Retina (tissue), 1 donor: ENCODE results near the gene SEMA3B.
"Not testable (repeated sequence)": the region's sequence is repeated elsewhere in the genome, so short reads cannot be mapped to it uniquely, and the experiment has no call there.

ENCODE experiments used
- DNase-seq: peaks from one replicate; pipeline ENCODE4 v3.0.0-alpha.2; 2016

The SEMA3B gene

DNA sequence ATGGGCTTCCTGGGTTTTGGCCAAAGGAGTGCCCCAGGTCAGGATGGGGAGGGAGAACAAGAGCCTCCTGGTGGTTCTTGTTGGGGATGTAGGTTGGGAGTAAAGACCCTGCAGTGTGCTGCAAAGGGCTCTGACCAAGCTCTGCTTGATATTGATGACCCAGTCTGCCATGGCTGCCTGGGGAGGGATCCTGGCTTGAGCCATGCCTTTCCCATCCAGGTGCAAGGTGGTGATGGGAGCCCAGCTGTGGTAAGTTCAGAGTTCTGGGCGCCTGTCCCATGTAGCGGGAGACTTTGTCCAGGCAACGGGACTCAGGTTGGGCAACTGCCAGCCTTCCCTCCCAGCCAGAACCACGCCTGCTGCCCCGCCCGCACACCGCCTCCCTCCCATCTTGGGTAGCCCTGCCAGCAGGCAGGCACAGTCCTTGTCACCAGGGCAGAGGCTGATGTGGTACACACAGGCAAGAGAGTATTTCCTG lies 30.4 kb upstream of the SEMA3B start:
- no peak for DNase-seq

DNA sequence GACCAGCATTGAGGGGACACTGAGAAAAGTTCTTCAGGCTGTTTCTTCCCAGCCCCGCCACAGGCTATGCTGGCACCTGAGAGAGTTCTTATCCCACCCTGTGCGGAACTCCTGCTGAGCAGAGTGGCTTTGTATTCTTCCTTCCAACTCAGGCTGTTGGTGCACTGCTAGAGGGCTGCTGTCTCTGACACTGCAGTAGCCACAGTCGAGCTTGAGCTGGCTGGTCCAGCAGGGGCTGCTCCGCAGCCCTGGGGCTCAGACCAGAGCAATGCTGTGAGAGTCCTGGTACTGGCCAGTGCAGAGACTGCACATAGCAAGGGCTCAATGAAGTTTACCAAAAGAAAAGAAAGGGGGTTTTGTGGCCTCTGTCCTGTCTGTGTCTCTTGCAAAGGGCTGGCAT lies 29.3 kb upstream of the SEMA3B start:
- no peak for DNase-seq

DNA sequence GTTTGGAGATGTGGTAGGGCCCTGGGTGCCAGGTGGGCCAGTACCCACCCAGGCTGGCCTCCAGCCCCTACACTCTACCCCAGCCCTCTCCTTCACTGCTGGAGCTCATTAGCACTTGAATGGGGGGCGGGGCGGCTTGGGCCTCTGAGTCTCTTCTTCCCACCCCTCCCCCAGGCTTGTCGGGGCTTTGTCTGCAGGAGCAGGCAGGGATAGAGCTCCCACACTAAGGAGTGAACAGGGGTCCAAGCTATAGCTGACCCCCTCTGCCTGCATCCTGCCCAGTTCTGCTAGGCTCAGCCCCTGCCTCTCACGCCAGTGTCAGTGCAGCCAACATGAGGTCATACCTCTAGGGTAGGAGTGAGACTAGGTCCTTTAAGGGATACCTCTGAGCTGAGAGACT lies 27.8 kb upstream of the SEMA3B start:
- peak; percentile 89 for DNase-seq

DNA sequence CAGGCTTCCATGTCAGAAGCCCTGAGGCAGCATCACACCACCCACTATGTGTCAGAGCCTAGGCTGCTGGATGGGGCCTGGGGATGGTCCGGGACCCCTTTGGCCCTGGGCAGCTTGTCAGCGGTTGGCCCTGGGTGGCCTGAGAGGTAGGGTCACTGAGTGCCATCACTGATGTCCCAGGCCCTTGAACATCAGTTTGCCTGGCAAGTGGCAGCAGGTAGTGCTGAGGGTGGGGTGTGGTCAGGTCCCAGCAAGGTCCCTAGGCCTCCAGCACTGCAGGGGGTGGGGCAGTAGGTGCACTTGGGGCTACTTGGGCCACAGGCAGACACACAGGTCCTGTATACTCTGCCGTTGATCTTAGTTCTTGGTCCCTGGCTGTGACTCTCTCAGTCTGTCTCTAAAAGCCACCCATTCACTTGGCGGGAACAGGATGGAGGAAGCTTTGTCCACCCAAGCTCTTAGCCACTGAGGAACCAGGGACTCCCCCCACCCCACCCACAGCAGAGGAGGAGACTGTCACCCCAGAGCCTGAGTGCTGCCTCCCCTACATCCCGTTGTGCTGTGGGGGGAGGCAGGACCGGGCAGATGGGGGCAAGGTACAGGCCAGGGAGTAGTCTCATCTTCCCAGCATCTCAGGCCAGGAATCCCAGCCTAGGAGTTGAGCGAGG lies 27.1 kb upstream of the SEMA3B start:
- DNase-seq = no peak

DNA sequence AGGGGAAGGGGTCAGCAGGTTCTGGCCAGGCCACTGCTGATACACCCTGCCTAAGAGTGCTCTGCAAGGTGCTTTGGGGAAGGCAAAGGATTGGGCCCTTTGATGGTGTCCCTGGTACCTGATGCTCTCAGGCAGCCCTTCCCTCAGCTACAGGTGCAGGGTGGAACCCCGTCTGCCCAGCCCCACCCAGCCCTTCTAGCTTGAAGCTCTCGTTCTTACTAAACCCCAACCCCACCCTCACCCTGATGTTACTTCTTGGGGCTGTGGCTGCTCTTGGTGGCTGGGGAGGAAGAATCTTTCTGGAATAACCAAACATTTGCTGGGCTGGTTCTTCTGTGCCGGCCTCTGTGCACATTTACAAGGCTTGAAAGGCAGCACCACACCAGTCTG lies 26.6 kb upstream of the SEMA3B start:
- DNase-seq = no peak

DNA sequence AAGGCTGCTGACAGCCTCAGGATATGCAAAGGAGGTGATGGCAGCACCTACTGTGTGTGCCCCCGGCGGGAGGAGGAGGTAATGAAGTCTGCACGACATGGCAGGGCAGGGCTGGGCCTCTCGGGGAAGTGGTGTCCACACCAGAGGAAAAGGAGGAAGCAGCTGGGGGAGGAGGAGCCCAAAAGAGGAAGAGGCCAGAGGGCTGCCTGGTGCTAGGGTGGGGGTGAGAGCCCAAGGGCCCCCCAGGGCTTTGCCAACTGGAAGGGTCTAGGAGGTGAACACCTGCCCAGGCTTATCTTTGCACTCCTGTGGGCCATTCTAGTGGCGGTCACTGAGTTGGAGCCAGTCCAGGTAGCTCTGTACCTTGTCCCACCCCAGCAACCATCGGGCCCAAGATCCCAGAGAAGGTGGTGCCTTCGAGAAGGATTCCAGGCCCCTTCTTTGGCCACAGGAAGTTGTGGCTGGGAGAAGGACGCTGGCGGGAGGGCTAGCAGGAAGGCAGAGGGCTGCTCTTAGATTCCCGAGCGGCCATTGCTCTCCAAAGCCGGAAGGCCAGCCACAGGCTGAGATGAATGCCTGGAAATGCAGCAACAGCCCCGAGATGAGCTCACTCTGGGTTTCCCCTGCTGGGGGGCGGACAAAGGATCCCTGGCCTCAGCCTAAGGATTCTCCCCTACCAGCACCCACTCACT lies 25.9 kb upstream of the SEMA3B start:
- no peak for DNase-seq

DNA sequence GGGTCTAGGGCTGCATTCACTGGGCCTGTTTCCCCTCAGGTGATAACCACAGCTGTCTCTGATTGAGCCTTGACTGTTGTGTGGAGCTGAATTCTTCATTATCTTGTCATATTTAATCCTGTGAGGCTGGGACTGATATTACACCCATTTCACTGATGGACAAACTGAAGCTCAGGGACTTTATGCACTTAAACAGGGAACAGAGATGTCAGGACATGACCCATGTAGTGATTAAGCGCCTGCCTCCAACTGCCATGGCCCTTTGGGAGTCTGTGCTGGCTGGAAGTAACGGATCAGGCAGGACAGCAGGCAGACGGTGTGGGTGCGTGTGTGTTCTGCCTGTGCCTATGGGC lies 25.4 kb upstream of the SEMA3B start:
- no peak for DNase-seq

DNA sequence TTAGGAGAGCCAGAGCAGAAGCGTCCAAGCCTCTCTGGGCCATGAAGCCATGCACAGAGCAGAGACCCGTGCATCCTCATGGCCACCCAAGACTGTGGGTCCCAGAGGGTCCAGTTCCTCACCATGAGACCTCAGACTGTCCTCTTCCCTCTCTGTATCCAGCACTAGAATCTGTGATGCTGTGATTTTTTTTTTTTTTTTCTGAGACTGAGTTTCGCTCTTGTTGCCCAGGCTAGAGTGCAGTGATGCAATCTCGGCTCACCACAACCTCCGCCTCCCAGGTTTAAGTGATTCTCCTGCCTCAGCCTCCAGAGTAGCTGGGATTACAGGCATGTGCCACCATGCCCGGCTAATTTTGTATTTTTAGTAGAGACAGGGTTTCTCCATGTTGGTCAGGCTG lies 24.1 kb upstream of the SEMA3B start:
- not testable (repeated sequence) for DNase-seq

DNA sequence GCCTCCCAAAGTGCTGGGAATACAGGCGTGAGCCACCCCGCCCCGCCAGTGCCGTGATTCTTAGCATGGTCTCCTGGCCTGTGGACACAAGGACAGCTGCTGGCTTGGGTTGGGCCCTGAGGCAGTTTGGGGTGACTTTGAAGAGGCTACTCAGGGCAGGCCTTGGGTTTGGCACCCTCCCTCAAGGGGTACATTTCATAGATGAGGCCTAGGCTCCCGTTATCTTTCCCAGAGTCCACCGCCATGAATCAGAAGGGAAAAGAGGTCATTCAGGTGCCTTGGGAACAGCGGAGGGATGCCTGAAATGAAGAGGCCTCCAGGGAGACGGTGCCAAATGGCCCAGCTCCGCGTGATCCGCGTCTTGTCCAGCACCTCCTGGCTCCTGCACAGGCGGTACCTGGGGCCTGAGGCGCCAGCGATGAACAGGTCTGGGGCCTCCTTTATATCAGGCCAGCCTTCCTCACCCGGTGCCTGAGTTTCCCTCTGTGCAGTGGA lies 23.6 kb upstream of the SEMA3B start:
- no peak for DNase-seq

DNA sequence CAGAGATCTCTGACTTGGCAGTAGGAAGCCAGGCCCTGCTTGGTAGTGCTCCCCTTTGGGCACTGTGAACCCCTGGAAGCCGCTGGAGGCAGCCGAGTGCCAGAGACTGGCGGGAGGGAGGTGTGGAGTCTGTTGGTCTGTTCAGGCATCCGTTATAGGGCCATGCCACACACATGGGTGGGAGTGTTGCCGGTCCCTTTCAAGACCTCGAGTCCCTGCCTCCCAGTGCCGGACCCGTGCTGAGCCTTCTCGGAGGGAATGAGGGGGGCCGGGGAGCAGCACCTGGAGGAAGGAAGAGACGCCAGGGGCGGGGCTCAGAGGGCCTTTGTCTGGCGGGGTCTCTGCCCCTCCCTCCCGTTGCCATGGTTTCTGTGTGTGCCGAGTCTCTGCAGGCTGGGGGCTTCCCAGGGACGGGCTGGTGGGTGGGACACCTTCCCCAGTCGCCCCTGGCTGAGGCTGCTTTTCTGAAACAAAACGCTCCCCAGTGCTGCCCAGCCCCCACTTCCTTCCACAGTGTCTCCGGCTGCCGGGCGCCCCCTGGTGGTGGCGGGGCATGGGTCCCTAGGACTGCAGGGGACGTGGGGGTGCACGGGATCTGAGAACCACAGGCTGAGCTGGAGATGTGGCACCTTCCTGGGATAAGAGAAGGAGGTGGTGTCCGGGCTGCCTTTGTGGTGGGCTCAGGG lies 23.0 kb upstream of the SEMA3B start:
- peak; percentile 96 for DNase-seq

DNA sequence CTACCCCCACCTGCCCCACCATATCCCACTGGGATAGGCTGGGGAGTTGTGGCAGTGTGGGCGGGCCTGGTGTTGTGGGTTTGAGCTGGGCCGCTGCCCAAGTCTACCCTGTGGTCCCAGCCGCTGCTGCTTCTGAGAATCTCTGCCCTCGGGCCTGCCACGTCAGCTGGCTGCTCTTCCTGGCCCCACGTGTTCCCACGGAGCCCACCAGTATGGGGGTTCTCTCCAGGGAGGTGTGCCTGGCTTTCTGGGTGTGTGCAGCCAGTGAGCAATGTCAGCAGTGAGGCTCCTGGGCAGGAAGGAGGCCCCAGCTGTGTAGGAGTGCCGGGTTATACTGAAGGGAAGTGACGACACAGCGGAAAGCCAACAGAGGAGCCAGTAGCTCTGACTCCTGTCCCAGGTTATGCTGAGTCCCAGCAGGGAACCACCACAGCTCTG lies 22.4 kb upstream of the SEMA3B start:
- DNase-seq = no peak

DNA sequence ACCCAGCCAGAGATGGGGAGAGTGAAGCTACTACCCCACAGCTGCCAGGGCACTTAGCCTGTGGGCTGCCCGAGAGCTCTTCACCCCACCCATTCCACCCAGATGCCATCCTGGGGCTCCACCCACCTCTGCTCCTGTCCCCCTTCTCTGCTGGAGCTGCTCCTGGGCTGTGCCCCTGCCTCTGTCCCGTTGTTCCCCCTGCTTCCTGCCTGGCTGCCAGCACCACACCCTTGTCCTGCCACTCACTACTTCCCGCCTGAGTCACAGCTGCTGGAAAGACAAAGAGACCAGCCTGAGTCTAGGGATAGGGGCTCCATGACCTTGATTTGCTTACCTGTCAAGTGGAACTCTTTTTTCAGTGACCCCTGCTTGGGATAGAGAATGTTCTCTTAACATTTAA lies 20.6 kb upstream of the SEMA3B start:
- no peak for DNase-seq

DNA sequence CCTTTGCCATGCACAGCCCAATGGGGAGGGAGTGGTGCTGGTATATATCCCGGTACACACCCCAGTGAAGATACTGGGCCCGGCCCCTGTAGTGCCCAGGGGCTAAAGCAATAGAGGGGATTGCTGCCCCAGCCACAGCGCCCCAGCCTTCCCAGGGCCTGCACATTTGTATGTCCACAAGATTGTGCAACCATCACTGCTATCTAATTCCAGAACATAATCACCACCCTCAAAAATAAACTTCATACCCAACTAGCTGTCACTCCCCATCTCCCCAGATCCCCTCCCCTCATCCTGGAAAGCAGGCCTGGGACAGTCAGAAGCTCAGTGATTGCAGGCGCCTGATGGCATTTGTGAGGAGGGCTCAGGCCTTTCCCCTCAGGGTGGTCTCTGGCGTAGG lies 19.5 kb upstream of the SEMA3B start:
- no peak for DNase-seq

DNA sequence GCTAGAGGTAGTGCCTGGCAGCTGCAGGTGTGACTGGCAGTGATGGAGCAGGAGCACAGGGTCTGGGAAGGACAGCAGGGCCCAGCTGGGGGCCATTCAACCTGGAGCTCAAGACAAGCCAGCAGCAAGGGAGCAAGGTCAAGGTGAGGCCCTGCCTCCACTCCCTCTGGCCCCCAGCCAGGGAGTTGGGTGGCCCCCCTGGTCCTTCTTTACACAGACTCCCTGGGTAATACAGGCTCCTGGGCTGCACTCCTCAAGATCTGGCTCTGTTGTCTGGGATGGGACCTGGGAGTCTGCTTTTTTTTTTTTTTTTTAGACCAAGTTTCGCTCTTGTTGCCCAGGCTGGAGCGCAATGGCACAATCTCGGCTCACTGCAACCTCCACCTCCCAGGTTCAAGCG lies 18.4 kb upstream of the SEMA3B start:
- DNase-seq = no peak

DNA sequence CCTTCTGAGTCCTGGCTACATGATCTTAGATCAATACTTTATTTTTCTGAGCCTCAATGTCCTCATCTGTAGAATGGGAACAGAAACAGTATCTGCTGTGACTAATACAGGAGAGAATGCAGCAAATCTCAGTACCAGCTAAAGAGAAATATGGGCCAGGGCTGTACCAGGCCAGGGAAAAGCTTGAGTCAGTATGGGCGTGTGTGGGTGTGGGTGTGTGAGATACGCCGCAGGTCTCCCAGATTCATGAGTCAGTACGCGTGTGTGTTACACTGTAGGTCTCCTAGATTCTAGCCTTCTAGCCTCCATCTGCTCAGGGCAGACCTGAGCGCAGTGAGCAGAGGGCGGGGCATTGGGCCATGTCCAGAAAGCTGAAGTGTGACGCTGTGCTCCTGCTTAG lies 17.7 kb upstream of the SEMA3B start:
- DNase-seq = no peak

DNA sequence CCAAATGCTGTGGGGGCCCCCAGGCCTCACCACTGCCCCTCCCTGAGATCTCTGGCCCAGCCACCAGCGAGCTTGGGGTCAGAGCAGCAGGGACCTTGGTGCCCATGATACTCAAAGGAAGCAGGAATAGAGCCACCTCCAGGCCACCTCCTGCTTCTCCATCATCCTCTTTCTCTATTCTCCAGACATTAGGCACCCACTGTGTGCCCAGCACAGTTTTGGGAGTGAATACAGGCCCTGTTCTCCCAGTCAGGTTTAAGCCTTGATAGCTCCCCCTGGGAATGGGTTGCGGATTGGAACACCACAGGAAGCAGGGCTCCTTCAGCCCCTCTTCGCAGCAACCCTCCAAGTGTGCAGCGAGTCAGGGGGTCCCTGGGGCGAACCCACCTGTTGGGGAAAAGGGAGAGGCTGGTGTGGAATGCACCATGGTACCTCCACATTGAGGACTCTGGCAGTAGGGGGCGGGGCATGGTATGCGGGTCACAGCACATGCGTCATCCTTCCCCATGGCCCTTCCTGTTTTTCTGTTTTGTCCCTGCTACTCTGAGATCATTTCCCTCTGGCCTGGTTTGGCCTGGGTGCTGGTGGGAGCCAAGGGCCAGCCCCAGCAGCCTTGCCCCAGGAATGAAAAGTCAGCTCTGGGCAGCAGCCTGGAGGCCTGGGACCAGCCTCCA lies 14.2 kb upstream of the SEMA3B start:
- no peak for DNase-seq

DNA sequence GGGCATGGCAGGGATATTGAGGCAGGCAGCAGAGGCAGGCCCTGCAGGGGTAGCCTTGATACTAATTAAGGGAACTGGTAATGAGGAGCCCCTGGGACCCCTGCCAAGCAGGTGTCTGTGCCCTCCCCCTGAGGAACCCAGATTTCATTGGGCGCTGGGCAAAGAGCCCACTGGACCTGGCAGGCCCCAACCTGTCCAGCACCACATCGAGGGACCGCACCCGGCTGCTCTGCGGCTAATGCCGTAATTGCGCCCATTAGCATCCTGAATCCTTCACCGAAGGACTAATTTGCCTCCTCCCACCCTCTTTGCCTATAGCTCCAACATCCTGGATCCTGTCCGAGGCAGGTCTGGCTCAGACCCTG lies 13.7 kb upstream of the SEMA3B start:
- no peak for DNase-seq

DNA sequence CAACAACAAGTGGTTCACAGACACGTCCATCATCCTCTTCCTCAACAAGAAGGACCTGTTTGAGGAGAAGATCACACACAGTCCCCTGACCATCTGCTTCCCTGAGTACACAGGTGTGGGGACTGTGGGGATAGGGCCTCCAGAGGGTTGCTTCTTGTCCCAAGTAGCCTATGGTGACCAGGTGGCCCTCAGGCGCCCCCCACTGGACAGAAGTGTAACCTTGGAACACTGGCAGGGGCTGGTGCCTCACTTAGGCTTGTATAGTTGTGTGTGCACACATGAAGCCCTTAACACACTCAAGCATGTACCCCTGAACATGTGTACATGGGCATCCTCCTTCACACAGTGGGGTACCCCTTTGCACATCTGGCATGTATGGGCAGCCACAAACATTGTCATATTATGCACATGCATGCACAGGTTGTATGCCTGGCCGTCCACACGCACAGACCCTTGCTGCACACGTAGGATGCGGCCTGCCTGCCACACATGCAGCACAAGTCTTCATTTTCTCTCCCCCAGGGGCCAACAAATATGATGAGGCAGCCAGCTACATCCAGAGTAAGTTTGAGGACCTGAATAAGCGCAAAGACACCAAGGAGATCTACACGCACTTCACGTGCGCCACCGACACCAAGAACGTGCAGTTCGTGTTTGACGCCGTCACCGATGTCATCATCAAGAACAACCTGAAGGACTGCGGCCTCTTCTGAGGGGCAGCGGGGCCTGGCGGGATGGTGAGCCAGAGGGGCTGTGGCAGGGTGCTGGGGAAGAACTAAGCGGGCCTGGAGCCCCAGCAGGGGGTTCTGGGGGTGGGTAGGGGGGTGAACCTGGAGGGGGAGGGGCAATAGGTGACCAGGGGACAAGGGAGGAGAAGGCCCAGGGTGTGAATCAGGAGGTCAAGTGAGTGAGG lies 11.7 kb upstream of the SEMA3B start:
- peak; percentile 43 for DNase-seq

DNA sequence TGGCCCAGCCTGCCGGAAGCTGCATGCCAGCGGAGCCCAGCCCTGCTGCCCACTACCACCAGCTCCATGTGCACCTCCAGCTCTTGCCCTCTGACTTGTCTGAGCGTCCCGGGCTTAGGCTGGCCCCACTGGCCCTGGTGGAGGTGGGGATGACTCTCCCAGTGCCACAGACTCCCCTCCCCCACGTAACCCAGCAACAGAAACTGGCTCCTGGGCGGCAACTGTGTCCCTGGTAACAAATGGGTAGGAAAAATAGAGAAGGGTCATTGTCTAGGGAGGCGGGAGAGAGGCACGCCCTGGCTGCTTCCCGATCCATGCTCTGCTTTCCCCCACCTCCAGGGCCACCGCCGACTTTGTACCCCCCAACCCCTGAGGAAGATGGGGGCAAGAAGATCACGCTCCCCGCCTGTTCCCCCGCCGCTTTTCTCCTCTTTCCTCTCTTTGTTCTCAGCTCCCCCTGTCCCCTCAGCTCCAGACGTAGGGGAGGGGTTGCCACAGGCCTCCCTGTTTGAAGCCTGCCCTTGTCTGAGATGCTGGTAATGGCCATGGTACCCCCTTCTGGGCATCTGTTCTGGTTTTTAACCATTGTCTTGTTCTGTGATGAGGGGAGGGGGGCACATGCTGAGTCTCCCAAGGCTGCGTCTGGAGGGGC lies 10.8 kb upstream of the SEMA3B start:
- peak; percentile 73 for DNase-seq

DNA sequence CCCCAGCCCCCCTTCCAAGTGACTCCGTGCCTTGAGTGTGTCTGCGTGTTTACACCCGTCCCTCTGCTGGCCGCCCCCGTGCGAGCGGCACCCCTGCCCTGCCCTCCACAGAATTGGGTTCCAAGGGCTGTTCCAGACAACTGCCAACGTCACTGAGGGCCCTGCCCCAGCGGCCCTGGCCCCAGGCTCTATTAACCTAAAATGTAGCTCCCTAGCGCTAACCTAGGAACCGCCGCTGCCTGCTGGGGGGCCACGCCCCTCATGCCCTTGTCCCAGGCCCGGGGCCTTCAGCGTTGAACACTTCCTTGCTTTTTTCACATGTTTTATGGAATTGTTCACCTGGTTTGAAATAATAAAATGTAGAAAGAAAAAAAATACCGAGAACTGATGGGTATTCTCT lies 10.0 kb upstream of the SEMA3B start:
- no peak for DNase-seq

DNA sequence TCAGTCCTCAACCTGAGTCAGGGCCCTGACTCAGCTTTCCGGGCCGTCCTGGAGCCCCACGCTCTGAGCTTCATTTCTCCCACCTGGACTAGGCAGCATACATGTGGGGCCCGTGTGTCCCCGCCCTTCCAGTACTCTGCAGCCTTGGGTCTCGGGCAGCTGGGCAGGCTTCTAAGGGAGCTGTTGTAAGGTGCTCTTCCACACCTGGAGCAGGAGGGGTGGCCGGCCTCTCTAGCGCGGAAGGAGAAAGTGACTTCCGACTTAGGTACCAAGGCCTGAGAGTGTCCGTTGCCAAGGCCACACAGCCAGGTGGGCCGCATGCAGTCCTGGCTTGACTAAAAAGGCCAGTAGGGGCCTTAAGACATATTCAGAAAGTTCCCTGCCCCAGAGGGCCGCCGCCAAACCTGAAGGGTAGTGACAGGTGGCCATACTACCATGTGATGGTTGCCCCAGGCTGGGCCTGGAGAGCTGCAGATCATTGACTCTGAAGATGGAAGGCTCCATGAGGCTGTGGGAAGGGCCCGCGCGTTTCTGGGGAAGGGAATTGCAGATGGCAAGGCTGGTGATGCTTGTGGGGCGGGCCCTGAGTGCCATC lies 9.4 kb upstream of the SEMA3B start:
- DNase-seq = no peak
